ENCODE measurements around the gene KCNJ2.

Gene KCNJ2

DNA sequence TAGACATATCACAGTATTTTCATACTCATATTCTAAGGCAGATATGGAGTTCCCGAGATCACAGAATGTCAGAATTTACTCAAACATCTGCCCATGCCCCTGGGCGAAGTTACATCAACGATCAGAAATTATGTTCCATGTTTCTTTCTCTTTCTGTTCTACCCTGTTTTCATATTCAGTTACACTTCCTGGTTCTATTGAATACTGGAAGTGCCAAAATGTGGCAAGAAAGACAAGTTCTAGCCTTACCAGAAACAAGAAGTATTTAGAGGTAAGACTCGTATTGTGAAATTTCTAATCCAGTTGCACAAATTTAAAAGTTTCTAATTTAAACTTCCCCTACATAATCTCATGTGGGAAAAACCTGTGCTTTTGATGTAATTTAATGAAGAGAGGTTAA lies 36.1 kb downstream of the KCNJ2 start:
- DNase-seq (ENCODE audit: low spot score), result no peak

DNA sequence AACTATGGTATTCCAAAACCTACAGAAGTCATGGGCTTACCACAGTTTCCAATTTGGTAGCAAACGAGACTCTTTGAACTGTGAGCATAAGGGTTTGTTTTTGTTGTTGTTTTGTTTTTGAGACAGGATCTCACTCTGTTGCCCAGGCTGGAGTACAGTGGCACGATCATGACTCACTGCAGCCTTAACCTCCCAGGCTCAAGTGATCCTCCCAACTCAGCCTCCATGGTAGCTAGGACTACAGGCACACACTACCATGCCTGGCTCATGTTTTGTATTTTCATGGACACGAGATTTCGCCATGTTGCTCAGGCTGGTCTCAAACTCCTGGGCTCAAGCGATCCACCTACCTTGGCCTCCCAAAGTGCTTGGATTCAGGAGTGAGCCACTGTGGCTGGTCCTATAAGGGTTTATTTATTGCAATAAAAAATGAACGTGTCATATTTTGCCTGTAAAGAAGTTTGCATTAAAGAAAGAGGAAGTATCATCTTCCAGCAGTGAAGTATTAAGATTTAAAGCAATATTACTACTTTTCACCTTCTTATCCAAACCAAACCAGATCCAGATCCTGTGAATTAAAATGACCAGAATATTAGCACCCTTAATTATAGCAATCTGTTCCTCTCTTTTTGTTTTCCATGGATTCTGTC lies 37.2 kb downstream of the KCNJ2 start:
- no peak for DNase-seq (ENCODE audit: low spot score)

DNA sequence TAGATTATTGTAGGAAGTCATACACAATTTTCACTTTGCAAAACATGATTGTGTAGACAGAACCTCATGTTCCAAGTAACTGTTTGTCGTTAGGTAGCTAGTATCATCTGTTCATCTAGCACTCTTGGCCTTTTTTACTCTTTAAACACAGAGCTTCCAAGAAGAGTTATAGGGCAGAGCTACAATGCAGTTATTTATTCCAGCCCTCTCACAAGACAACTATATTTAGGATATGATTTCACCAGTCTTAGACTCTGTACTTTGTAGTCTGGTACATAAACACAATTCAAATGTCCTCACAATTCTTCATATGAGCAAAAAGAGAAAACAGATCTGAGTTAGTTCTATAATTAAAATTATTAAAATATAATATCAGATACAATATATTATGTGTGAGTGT lies 37.9 kb downstream of the KCNJ2 start:
- no peak for DNase-seq (ENCODE audit: low spot score)

DNA sequence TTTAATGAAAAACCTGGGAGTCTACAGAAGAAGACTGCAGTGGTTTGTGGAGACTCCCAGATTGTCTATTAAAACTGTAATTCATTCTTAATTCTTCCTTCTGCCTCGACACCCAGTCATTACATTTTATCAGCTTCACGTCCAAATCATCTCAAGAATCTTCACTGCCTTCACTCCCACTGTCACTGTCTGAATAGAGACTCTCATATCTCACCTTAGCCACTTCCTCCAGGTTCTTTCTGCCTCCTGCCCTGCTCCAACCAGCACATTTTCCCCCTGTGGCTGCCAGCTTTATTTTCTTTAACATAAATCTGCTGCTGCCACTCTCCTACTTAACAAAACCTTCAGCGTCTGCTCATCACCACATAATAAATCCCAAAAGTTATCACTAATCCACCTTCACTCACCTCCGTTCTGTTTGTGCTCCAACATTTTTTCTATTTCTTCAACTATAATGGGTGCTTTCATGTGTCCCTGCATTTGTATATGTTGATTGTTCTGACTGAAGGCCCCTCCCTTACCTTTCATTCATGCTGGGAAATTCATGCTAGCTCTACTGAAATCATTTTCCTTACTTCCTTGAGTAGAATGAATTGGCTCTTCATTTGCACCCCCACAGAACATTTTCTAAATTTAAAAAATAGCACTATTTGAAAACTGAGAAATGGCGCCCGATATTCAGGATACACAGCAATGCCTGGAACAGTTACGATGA lies 38.9 kb downstream of the KCNJ2 start:
- DNase-seq (ENCODE audit: low spot score), result no peak

DNA sequence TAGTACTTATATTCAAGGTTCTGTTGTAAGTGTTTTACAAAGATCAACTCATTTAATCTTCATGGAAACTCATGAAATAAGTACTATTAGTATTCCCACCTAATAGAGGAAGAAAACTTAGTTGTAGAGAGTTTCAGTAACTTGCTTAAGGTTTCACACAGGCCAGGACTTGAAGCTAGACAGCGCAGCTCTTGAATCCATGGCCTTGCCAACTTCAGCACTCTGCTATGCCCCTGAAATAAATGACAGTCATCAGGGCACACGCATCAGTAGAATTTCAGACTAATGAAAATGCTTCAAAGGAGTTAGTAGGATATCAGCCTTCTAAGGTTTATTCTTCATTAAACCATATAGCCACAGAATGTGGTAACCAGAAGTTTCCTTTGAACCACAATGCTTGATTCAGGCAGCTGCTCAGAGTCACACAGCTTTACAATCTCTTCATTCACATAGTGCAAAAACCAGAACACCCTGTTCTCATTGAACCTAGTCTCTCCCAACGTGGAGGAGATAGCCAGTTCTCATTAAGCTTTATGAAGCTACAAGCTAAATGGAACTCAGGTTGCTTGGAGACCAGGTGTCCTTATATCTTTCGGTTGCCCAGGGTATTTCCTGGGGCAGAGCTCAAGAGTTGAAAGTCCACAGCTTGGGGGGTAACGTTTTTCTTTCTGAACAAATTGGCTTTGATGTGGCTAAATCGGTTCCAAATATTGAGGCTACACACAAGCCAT lies 39.7 kb downstream of the KCNJ2 start:
- no peak for DNase-seq (ENCODE audit: low spot score)

DNA sequence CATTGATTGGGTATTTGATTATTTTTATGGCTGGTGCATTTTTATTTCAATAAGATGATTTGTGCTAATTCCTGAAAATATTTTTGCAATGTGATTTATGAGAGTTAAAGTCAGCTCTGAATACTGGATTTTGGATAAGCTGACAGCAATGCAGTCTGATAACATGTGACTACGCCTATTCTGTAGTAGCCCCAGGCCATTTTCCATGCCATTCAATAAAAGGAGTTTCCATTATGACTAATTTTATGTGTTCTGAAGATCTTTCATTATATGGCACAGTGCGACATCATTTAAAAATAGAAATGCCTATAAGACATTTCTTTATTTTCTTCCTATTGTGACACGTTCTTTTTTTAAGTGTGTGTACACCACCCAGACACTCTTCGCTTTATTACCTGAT lies 46.3 kb downstream of the KCNJ2 start:
- no peak for DNase-seq (ENCODE audit: low spot score)

DNA sequence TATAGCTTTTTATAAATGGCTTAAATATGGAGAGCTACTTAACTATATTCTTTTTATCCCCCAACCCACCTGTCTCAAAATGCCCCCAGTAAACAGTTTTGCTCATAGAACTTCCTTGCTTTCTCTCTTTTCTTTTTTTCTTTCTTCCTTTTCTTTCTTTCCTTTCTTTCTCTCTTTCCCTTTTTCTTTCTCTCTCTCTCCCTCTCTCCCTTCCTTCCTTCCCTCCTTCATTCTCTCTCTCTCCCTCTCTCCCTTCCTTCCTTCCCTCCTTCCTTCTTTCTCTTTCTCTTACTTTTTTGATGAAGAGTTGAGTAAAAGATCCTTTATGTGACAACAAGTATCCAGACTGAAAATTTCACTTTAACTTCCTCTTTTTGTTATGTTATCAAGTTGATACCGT lies 48.2 kb downstream of the KCNJ2 start:
- DNase-seq (ENCODE audit: low spot score), result no peak

DNA sequence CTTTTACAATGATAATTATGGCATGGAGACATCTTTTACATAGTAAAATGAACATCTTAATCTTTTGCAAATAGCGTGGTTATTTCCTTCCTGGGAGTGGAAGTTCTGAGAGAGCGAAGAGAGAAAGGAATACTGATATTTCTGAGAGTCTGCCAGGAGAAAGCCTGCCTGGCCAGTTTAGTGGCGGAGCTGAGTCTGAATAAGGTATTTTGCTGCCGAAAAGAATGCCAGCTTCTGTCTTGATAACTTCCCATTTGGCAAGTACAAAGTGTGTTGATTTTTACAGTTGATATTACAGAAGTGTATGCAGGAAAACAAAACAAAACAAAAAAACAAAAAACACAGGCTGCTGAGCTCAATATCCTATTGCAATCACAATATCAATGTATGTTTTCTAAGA lies 55.9 kb downstream of the KCNJ2 start:
- no peak for DNase-seq (ENCODE audit: low spot score)

Measured in hematopoietic multipotent progenitor cell treated with erythropoietin and hydrocortisone succinate and interleukin-3 and kit ligand, for 15 days (in vitro differentiated cells).